SU-DHL-6 (cell line): Measurements from ENCODE around the gene CIAO2B.
"Not testable (repeated sequence)": the region's sequence is repeated elsewhere in the genome, so short reads cannot be mapped to it uniquely, and the experiment has no call there.

ENCODE experiments used
- H2AFZ ChIP-seq: fragments of 200-600 bp; sonication (generic); 2 replicates; pipeline ENCODE4 v1.6.1; 2014; ENCODE audit warnings: low read depth, mild to moderate bottlenecking, moderate library complexity, mixed read lengths, antibody characterized with exemption, low read length; ENCODE audit not compliant: severe bottlenecking
- H3F3A ChIP-seq: fragments of 200-600 bp; shearing (Covaris generic); 2 replicates; pipeline ENCODE4 v1.6.0; 2016; ENCODE audit warnings: antibody characterized with exemption, mild to moderate bottlenecking; ENCODE audit not compliant: insufficient read depth
- H3K27ac ChIP-seq: fragments of 200-600 bp; sonication (generic); 2 replicates; pipeline ENCODE4 v1.5.1; 2016; ENCODE audit warnings: low read depth, mild to moderate bottlenecking, low read length, moderate library complexity, mixed read lengths
- H3K27me3 ChIP-seq: fragments of 200-600 bp; sonication (generic), shearing (Covaris generic); 2 replicates; pipeline ENCODE4 v1.6.0; 2014; ENCODE audit warnings: mild to moderate bottlenecking, low read length
- H3K36me3 ChIP-seq: fragments of 200-600 bp; sonication (generic); 2 replicates; pipeline ENCODE4 v1.6.1; 2014; ENCODE audit warnings: mild to moderate bottlenecking, low read length, mixed read lengths
- H3K4me2 ChIP-seq: fragments of 300-600, 200-600 bp; shearing (Covaris generic), sonication (generic); 2 replicates; pipeline ENCODE4 v1.6.0; 2014; ENCODE audit warnings: low read length, low read depth, mild to moderate bottlenecking; ENCODE audit not compliant: poor library complexity, severe bottlenecking
- H3K4me3 ChIP-seq: fragments of 200-600 bp; sonication (generic); 2 replicates; pipeline ENCODE4 v1.5.1; 2014; ENCODE audit warnings: antibody characterized with exemption, low read length, mild to moderate bottlenecking, mixed read lengths; ENCODE audit not compliant: insufficient read depth, poor library complexity, severe bottlenecking
- H3K79me2 ChIP-seq: fragments of 200-600 bp; sonication (generic); 2 replicates; pipeline ENCODE4 v1.6.1; 2014; ENCODE audit warnings: mild to moderate bottlenecking, low read length, moderate library complexity; ENCODE audit not compliant: insufficient read depth
- H3K9ac ChIP-seq: fragments of 200-600 bp; sonication (generic); 2 replicates; pipeline ENCODE4 v1.7.0; 2014; ENCODE audit warnings: mild to moderate bottlenecking, low read length
- H3K9me2 ChIP-seq: fragments of 200-600 bp; sonication (generic); replicated peaks from 2 replicates; pipeline ENCODE4 v1.6.1; 2014; ENCODE audit warnings: low read length; ENCODE audit not compliant: insufficient read depth
- H3K9me3 ChIP-seq: fragments of 200-600 bp; sonication (generic); 2 replicates; pipeline ENCODE4 v1.6.1; 2014; ENCODE audit warnings: low read length, mixed read lengths; ENCODE audit not compliant: insufficient read depth
- H4K20me1 ChIP-seq: fragments of 200-600 bp; sonication (generic); 2 replicates; pipeline ENCODE4 v1.6.1; 2014; ENCODE audit warnings: low read depth, mild to moderate bottlenecking, antibody characterized with exemption, low read length, moderate library complexity, mixed read lengths
- EZH2phosphoT487 ChIP-seq: fragments of 200-600 bp; sonication (generic), shearing (Covaris generic); conservative IDR thresholded peaks from 2 replicates; pipeline ENCODE4 v1.6.1; 2018; ENCODE audit warnings: mild to moderate bottlenecking, antibody characterized with exemption, low read length, moderate library complexity, mixed read lengths
- TF ChIP-seq, protein P1 (sequence below): fragments of 200-600 bp; sonication (generic); IDR thresholded peaks from one replicate; pipeline ENCODE4 v1.5.1; 2017; ENCODE audit warnings: antibody characterized with exemption, mild to moderate bottlenecking, low read length, moderate library complexity; ENCODE audit not compliant: insufficient read depth, poor library complexity, severe bottlenecking

The CIAO2B gene

DNA sequence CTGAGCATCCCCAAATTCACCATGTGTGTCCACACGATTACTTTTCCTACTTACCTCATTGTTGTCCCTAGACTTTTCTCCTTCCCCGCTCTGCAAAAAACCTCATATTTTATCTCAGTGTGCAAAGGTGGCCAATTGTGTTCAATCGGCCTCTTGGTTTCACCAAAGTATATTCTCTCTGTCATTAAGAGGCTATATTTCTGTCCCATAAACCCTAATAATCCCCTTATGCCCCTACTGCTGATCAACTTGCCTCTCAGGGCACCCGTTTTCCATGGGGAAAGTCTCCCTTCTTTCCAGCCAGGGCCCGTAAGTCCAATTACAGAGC lies 12.7 kb upstream of the CIAO2B start:
- Histone ChIP-seq H3K36me3 (no peaks in the 10 kb centered on the region), H3K4me2 (no peak overlapping the region), H3K27ac (no peak overlapping the region), H3K4me3 (no peak overlapping the region), H3K9me3 (no peaks in the 10 kb centered on the region), H3K27me3 (no peaks in the 10 kb centered on the region), H3K79me2 (no peaks in the 10 kb centered on the region), H3K9me2 (no peaks in the 10 kb centered on the region), H4K20me1 (no peaks in the 10 kb centered on the region), H2AFZ (no peak overlapping the region), H3K9ac (no peak overlapping the region), H3F3A (no peaks in the 10 kb centered on the region)
- TF ChIP-seq, protein P1, sequence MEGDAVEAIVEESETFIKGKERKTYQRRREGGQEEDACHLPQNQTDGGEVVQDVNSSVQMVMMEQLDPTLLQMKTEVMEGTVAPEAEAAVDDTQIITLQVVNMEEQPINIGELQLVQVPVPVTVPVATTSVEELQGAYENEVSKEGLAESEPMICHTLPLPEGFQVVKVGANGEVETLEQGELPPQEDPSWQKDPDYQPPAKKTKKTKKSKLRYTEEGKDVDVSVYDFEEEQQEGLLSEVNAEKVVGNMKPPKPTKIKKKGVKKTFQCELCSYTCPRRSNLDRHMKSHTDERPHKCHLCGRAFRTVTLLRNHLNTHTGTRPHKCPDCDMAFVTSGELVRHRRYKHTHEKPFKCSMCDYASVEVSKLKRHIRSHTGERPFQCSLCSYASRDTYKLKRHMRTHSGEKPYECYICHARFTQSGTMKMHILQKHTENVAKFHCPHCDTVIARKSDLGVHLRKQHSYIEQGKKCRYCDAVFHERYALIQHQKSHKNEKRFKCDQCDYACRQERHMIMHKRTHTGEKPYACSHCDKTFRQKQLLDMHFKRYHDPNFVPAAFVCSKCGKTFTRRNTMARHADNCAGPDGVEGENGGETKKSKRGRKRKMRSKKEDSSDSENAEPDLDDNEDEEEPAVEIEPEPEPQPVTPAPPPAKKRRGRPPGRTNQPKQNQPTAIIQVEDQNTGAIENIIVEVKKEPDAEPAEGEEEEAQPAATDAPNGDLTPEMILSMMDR = no peak
- TF ChIP-seq EZH2phosphoT487 = no peak

DNA sequence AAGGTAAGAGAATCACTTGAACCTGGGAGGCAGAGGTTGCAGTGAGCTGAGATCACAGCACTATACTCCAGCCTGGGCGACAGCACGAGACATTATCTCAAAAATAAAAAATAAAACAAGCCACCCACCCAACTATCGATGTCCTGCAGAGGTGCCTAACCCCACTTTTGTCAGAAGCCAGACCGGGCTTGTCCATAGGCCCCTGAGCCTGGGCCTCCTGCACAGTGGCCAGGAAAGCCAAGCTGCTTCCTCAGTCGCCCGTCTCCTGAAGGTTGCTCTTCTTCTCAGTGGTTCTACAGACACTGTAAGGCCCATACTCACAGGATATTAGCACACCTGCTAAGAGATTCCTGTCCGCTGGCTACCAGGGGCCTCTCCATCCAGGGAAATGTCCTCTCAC lies 12.3 kb upstream of the CIAO2B start:
- Histone ChIP-seq H3K4me3 (no peak overlapping the region), H3K79me2 (no peaks in the 10 kb centered on the region), H3K36me3 (no peaks in the 10 kb centered on the region), H3F3A (no peaks in the 10 kb centered on the region), H4K20me1 (no peaks in the 10 kb centered on the region), H3K4me2 (no peak overlapping the region), H3K9me3 (no peaks in the 10 kb centered on the region), H3K9me2 (no peaks in the 10 kb centered on the region), H3K27me3 (no peaks in the 10 kb centered on the region), H2AFZ (no peak overlapping the region), H3K27ac (no peak overlapping the region), H3K9ac (no peak overlapping the region)
- TF ChIP-seq, protein P1 = no peak
- TF ChIP-seq EZH2phosphoT487 = no peak

DNA sequence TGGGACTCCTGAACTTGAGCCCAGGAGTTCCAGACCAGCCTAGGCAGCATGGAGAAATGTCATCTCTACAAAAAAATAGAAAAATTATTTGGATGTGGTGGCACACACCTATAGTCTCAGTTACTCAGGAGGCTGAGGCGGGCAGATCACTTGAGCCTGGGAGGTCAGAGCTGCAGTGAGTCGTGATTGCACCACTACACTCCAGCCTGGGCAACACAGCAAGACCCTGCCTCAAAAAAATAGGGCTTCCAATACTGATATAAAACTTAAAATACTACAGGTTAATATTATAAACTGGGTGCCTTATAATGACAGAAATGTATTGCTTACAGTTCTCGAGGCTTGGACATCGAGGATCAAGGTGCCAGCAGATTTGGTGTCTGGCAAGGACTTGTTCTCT lies 11.7 kb upstream of the CIAO2B start:
- TF ChIP-seq, protein P1 = no peak
- no peak for TF ChIP-seq EZH2phosphoT487
- Histone ChIP-seq H3K27me3 (no peaks in the 10 kb centered on the region), H3K9me3 (no peaks in the 10 kb centered on the region), H4K20me1 (no peaks in the 10 kb centered on the region), H3K4me2 (no peak overlapping the region), H3K36me3 (no peaks in the 10 kb centered on the region), H3K4me3 (no peak overlapping the region), H3K9ac (no peak overlapping the region), H3K9me2 (no peaks in the 10 kb centered on the region), H3K79me2 (no peaks in the 10 kb centered on the region), H3F3A (no peaks in the 10 kb centered on the region), H2AFZ (no peak overlapping the region), H3K27ac (no peak overlapping the region)

DNA sequence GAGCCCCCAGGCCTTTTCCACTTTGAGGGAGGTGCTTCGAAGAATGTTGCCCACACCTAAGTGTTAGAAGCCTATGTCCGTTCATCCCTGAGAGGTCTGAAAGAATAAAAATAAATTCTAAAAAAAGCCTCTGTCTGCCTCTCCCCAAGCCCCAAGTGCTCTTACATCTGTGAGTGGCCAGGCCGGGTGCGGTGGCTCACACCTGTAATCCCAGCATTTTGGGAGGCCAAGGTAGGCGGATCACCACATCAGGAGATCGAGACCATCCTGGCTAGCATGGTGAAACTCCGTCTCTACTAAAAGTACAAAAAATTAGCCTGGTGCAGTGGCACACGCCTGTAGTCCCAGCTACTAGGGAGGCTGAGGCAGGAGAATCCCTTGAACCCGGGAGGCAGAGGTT lies 10.8 kb upstream of the CIAO2B start:
- not testable (repeated sequence) for H3K9me2 ChIP-seq, H3K27me3 ChIP-seq, H2AFZ ChIP-seq, H3K36me3 ChIP-seq, H3K9ac ChIP-seq, H3F3A ChIP-seq, H3K4me2 ChIP-seq, H4K20me1 ChIP-seq, H3K4me3 ChIP-seq, H3K9me3 ChIP-seq, H3K27ac ChIP-seq, H3K79me2 ChIP-seq
